ENCODE results near the gene TMEM44.

- TF ChIP-seq CTCF (IDR thresholded peaks at IDR 0.05) (no peak), POLR2A (IDR thresholded peaks at IDR 0.05) (no peak)
Measured at GRCh38 chr3:194584866-194585265, 48.4 kb downstream of the TMEM44 start.
